ENCODE data around the gene STAB2. TPM values are rescaled to one million over a fixed set of nuclear protein-coding genes. Genes with fewer than 3 reads are reported as not detected.

STAB2 gene
- total and polyA plus RNA-seq, 8 donors, result under 0.01 to 4.0 (median 0.95) TPM; not detected in 4

- no peaks in the 10 kb centered on the region for H3K4me1 ChIP-seq
- intact Hi-C loops (cut with DNase I; ENCODE audit: low total_unique reads), result no loop called here
- no peaks in the 10 kb centered on the region for H3K36me3 ChIP-seq
These were observed 147.8 kb downstream of the STAB2 start for GRCh38 chr12:103734863-103735262.

GRCh38 chr12:103735291-103735690 is 148.2 kb downstream of the STAB2 start:
- no peak for DNase-seq
- Histone ChIP-seq H3K9me3 (peaks cover 0 to 11% (median 3%) of the 10 kb centered on the region in 4 donors), H3K27ac (no peak overlapping the region), H3K36me3 (no peaks in the 10 kb centered on the region), H3K4me1 (no peaks in the 10 kb centered on the region), H3K4me3 (no peak overlapping the region), H3K27me3 (no peaks in the 10 kb centered on the region)
- intact Hi-C loops (cut with DNase I; ENCODE audit: low total_unique reads), result no loop called here
- TF ChIP-seq POLR2AphosphoS5 (IDR thresholded peaks at IDR 0.05), result no peak
- TF ChIP-seq EP300 (IDR thresholded peaks at IDR 0.05), result no peak
- TF ChIP-seq CTCF (IDR thresholded peaks at IDR 0.05), result no peak
- no peak for TF ChIP-seq POLR2A (IDR thresholded peaks at IDR 0.05)
- WGBS, 5 donors, result 83 to 89% (median 85%) methylated on average over 8 of the region's 8 CpGs

More at GRCh38 chr12:103734863-103735262, 147.8 kb downstream of the STAB2 start:
- no peak for DNase-seq
- Histone ChIP-seq H3K27ac (no peak overlapping the region), H3K4me3 (no peak overlapping the region), H3K9me3 (peaks cover 0 to 11% (median 3%) of the 10 kb centered on the region in 4 donors), H3K27me3 (no peaks in the 10 kb centered on the region)
- WGBS, 5 donors, result 70 to 82% (median 79%) methylated on average over 2 of the region's 2 CpGs
- TF ChIP-seq CTCF (IDR thresholded peaks at IDR 0.05) (no peak), POLR2A (IDR thresholded peaks at IDR 0.05) (no peak), POLR2AphosphoS5 (IDR thresholded peaks at IDR 0.05) (no peak), EP300 (IDR thresholded peaks at IDR 0.05) (no peak)

GRCh38 chr12:103736572-103736971 is 149.5 kb downstream of the STAB2 start:
- no peak overlapping the region for H3K4me3 ChIP-seq
- H3K36me3 ChIP-seq, result no peaks in the 10 kb centered on the region
- WGBS, 5 donors, result 94 to 100% (median 100%) methylated on average over 1 of the region's 1 CpG
- H3K9me3 ChIP-seq, result peaks cover 0 to 2% (median 0%) of the 10 kb centered on the region in 4 donors
- no peaks in the 10 kb centered on the region for H3K4me1 ChIP-seq
- intact Hi-C loops (cut with DNase I; ENCODE audit: low total_unique reads), result no loop called here
- no peak for TF ChIP-seq POLR2AphosphoS5 (IDR thresholded peaks at IDR 0.05)
- TF ChIP-seq CTCF (IDR thresholded peaks at IDR 0.05), result no peak
- no peak for TF ChIP-seq POLR2A (IDR thresholded peaks at IDR 0.05)
- TF ChIP-seq EP300 (IDR thresholded peaks at IDR 0.05), result no peak
- H3K27ac ChIP-seq, result no peak overlapping the region
- DNase-seq, result no peak
- H3K27me3 ChIP-seq, result no peaks in the 10 kb centered on the region

- no peak overlapping the region for H3K27ac ChIP-seq
- H3K4me3 ChIP-seq, result no peak overlapping the region
- H3K36me3 ChIP-seq, result no peaks in the 10 kb centered on the region
- no peaks in the 10 kb centered on the region for H3K9me3 ChIP-seq
- TF ChIP-seq POLR2AphosphoS5 (IDR thresholded peaks at IDR 0.05) (no peak), CTCF (IDR thresholded peaks at IDR 0.05) (no peak), POLR2A (IDR thresholded peaks at IDR 0.05) (no peak), EP300 (IDR thresholded peaks at IDR 0.05) (no peak)
- intact Hi-C loops (cut with DNase I; ENCODE audit: low total_unique reads), result no loop called here
- H3K4me1 ChIP-seq, result no peaks in the 10 kb centered on the region
- 24 to 47% (median 38%) methylated on average over 1 of the region's 1 CpG for WGBS, 5 donors
- no peak for DNase-seq
- H3K27me3 ChIP-seq, result no peaks in the 10 kb centered on the region
These were observed 150.8 kb downstream of the STAB2 start for GRCh38 chr12:103737881-103738280.
